Germinal center (tissue), 1 donor: Measurements from ENCODE around the gene CYGB.
A peak's percentile ranks its signal among the peaks of the same experiment; 100 is the strongest.

Experiments
- DNase-seq: peaks from one replicate; pipeline ENCODE4 v3.0.0; 2012; ENCODE audit warnings: mixed read lengths, low spot score

The CYGB gene

GRCh38 chr17:76501018-76501826 lies 36.3 kb downstream of the CYGB start, which contains the start of gene RHBDF2:
Gene RHBDF2 (minus strand): TSS chr17:76501423. CDS start chr17:76481524, 19,899 bp downstream.
- DNase-seq = peak; percentile 97

- no peak for DNase-seq
Observed at GRCh38 chr17:76500747-76501017, 36.8 kb downstream of the CYGB start.

- DNase-seq = peak; percentile 37
Observed at GRCh38 chr17:76500074-76500746, 37.3 kb downstream of the CYGB start.

GRCh38 chr17:76499267-76499667 lies 38.2 kb downstream of the CYGB start:
- peak; percentile 36 for DNase-seq

GRCh38 chr17:76498876-76499251 lies 38.6 kb downstream of the CYGB start:
- DNase-seq = peak; percentile 70

- DNase-seq = no peak
Observed at GRCh38 chr17:76497979-76498875, 39.3 kb downstream of the CYGB start.

- DNase-seq = no peak
Observed at GRCh38 chr17:76497699-76497978, 39.9 kb downstream of the CYGB start.

GRCh38 chr17:76496464-76496863 lies 41.0 kb downstream of the CYGB start:
- DNase-seq = no peak

- no peak for DNase-seq
Observed at GRCh38 chr17:76495663-76496400, 41.7 kb downstream of the CYGB start.

- peak; percentile 32 for DNase-seq
Observed at GRCh38 chr17:76493505-76494167, 43.9 kb downstream of the CYGB start.

GRCh38 chr17:76492989-76493501 lies 44.5 kb downstream of the CYGB start:
- peak; percentile 74 for DNase-seq

- peak; percentile 60 for DNase-seq
Observed at GRCh38 chr17:76492123-76492988, 45.2 kb downstream of the CYGB start.

- DNase-seq = no peak
Observed at GRCh38 chr17:76491271-76492122, 46.0 kb downstream of the CYGB start.

- no peak for DNase-seq
Observed at GRCh38 chr17:76490112-76490710, 47.3 kb downstream of the CYGB start.

GRCh38 chr17:76487451-76488192 lies 49.9 kb downstream of the CYGB start:
- DNase-seq = no peak

GRCh38 chr17:76485569-76485968 lies 51.9 kb downstream of the CYGB start:
- DNase-seq = no peak

GRCh38 chr17:76484228-76484725 lies 53.2 kb downstream of the CYGB start:
- DNase-seq = no peak

GRCh38 chr17:76481071-76481655 lies 56.3 kb downstream of the CYGB start:
- peak; percentile 87 for DNase-seq
